Stomach (tissue), 9 donors: ENCODE results near the gene BAIAP2L1. TPM values are rescaled to one million over a fixed set of nuclear protein-coding genes. Genes with fewer than 3 reads are reported as not detected.
A peak's percentile ranks its signal among the peaks of the same experiment; 100 is the strongest.

Source experiments
- DNase-seq, 2 donors: peaks; one replicate each; pipeline versions ENCODE4 v3.0.0 to v3.0.0-alpha.2; 2013 to 2019
- H3K27ac ChIP-seq, 5 donors: fragments of 200-600 bp in 4 of 5; sonication (generic) in 4 of 5; one replicate each; pipeline ENCODE4 v1.5.1; 2013 to 2019; ENCODE audit warnings: mild to moderate bottlenecking in 1 of 5, moderate library complexity in 1 of 5
- H3K27me3 ChIP-seq, 3 donors: fragments of 200-600 bp; sonication (generic); one replicate each; pipeline ENCODE4 v1.5.1; 2017 to 2019; ENCODE audit warnings: mixed run types in 1 of 3
- H3K36me3 ChIP-seq, 4 donors: fragments of 200-600 bp; sonication (generic); 1 replicate in 3 of 4; 2 replicates in 1 of 4; pipeline ENCODE4 v1.5.1; 2016 to 2019
- H3K4me1 ChIP-seq, 4 donors: fragments of 200-600 bp; sonication (generic); one replicate each; pipeline ENCODE4 v1.5.1; 2016 to 2019
- H3K4me3 ChIP-seq, 4 donors: fragments of 200-600 bp; sonication (generic) in 3 of 4; one replicate each; pipeline ENCODE4 v1.5.1; 2016 to 2019; ENCODE audit warnings: mild to moderate bottlenecking in 1 of 4
- H3K9me3 ChIP-seq, 4 donors: fragments of 200-600 bp; sonication (generic); one replicate each; pipeline ENCODE4 v1.5.1; 2016 to 2019
- CTCF ChIP-seq, 7 experiments: fragments of 450-650 bp in 4 of 7; fragments of 200-600 bp in 3 of 7; sonication (generic) in 3 of 7; IDR thresholded peaks; one replicate each; pipeline ENCODE4 v1.5.1; 2016 to 2019; ENCODE audit warnings: antibody characterized with exemption in 7 of 7, control low read depth in 2 of 7, mild to moderate bottlenecking in 1 of 7
- EP300 ChIP-seq: sonication (generic); formaldehyde crosslinking; IDR thresholded peaks from one replicate; pipeline ENCODE4 v1.6.1; 2017; ENCODE audit warnings: antibody characterized with exemption
- POLR2A ChIP-seq, 4 donors: fragments of 450-650 bp; IDR thresholded peaks; one replicate each; pipeline ENCODE4 v1.6.1; 2016; ENCODE audit warnings: antibody characterized with exemption in 4 of 4, control low read depth in 2 of 4, mild to moderate bottlenecking in 1 of 4, moderate library complexity in 1 of 4
- POLR2AphosphoS5 ChIP-seq, 3 donors: sonication (generic); formaldehyde crosslinking; IDR thresholded peaks; one replicate each; pipeline ENCODE4 v1.6.1; 2016; ENCODE audit warnings: antibody characterized with exemption in 3 of 3
- WGBS, 5 donors: extraction: QIAGEN DNeasy Blood & Tissue Kit in 3 of 5; methylation state at CpG; one replicate each; pipeline versions ENCODE4 v1.1.5 to v1.1.7; 2013 to 2018; 5-methylcytosine and 5-hydroxymethylcytosine counted together
- intact Hi-C: fragments of 100-400 bp; cut with DNase I; formaldehyde crosslinking; loops from one replicate; pipeline ENCODE4 v1.15.1; 2023; ENCODE audit warnings: low total_unique reads
- polyA plus RNA-seq, 3 donors: library from polyadenylated mRNA; stranded (reverse); fragments of 200-250 nt; gene quantifications; one replicate each; pipeline ENCODE4 v1.2.3, GENCODE V29; 2013
- total RNA-seq, 5 donors: library from RNA; depleted of rRNA; stranded (reverse); fragments of >200 nt; gene quantifications; one replicate each; pipeline versions ENCODE4 v1.1.0 to v1.2.3, GENCODE V29; 2014 to 2016
- donor health status: healthy with polysubstance abuse.
- donor health status: Bipolar disorder and iron deficiency.
- donor health status: healthy.

Gene BAIAP2L1
- total and polyA plus RNA-seq, 8 donors, result 20.6 to 78.2 (median 50.0) TPM

DNA sequence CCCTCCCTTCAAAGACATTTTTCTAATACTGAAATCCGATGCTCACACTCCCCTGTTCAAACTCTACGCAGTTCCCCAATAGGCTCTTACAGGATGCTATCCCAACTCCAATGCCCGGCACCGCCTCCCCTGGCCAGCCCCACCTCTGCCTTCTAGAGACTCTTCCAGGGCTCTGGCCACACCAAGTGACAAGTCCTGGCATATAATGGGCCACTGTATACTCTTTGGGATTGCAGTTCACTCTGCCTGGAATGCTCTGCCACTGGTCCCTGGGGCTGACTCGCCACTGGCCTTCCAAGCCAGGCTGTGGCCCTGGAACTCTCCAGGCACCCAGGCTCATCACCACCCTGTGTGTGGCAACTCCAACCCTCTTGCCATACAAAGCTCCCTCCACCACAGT lies 122.5 kb downstream of the BAIAP2L1 start:
- WGBS, 5 donors, result 56 to 87% (median 74%) methylated on average over 5 of the region's 5 CpGs
- peak overlapping the region; percentile 45 to 99 (median 97) for H3K27ac ChIP-seq

DNA sequence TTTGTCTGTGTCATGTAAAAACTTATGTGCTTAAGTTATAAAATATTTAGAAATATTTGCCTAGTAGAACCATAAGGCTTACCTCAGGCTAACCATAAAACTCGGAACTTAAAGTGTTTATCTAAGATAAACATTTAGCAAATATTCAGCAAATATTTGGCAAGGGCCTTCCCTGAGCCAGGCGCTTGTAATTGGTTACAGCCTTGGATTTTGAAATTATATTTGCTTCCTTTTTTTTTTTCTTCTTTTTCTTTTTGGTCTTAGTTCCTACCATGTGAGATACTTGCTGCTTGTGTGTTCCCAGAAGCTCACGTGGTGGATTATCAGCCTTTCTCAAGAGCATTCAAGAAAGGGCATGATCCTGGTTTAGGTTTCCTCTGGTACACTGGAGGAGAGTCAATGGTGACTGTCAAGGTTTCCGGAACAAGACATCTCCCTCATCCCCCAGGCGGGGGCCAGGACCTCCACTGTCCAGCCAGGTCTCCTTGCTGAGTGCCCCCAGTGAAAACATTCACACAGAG lies 124.6 kb downstream of the BAIAP2L1 start:
- Histone ChIP-seq H3K27me3 (no peaks in the 10 kb centered on the region), H3K9me3 (no peaks in the 10 kb centered on the region), H3K4me3 (no peak overlapping the region), H3K36me3 (no peaks in the 10 kb centered on the region), H3K4me1 (peaks cover 16 to 70% (median 56%) of the 10 kb centered on the region in 4 donors), H3K27ac (peak overlapping the region; percentile 68 to 99 (median 95))
- intact Hi-C loops, result no loop called here
- peak; percentile 69 to 73 for DNase-seq
- WGBS, 5 donors, result 17 to 37% (median 23%) methylated on average over 5 of the region's 5 CpGs
- TF ChIP-seq POLR2A (IDR thresholded peaks at IDR 0.05) (no peak), POLR2AphosphoS5 (IDR thresholded peaks at IDR 0.05) (peak; percentile 35 to 79 (median 48))

More for the DNA sequence above, 122.5 kb downstream of the BAIAP2L1 start:
- Histone ChIP-seq H3K36me3 (no peaks in the 10 kb centered on the region), H3K9me3 (no peaks in the 10 kb centered on the region), H3K27me3 (no peaks in the 10 kb centered on the region), H3K4me1 (peaks cover 26 to 82% (median 64%) of the 10 kb centered on the region in 4 donors), H3K4me3 (no peak overlapping the region)
- intact Hi-C loops, result no loop called here
- no peak for TF ChIP-seq POLR2A (IDR thresholded peaks at IDR 0.05)
- TF ChIP-seq EP300, result no peak
- TF ChIP-seq CTCF (IDR thresholded peaks at IDR 0.05), result no peak
- no peak for TF ChIP-seq POLR2AphosphoS5 (IDR thresholded peaks at IDR 0.05)
- no peak for DNase-seq

GRCh38 chr7:98267303-98267702 lies 133.6 kb downstream of the BAIAP2L1 start:
- H3K27me3 ChIP-seq, result no peaks in the 10 kb centered on the region
- peaks cover 0 to 11% (median 0%) of the 10 kb centered on the region in 4 donors for H3K36me3 ChIP-seq
- no peak overlapping the region for H3K27ac ChIP-seq
- H3K4me3 ChIP-seq, result no peak overlapping the region
- WGBS, 5 donors, result 78 to 91% (median 89%) methylated on average over 3 of the region's 3 CpGs
- no peak for DNase-seq
- TF ChIP-seq CTCF (IDR thresholded peaks at IDR 0.05) (no peak), EP300 (no peak), POLR2AphosphoS5 (IDR thresholded peaks at IDR 0.05) (no peak), POLR2A (IDR thresholded peaks at IDR 0.05) (no peak)
- no peaks in the 10 kb centered on the region for H3K9me3 ChIP-seq
- H3K4me1 ChIP-seq, result peaks cover 0 to 16% (median 0%) of the 10 kb centered on the region in 4 donors
- intact Hi-C loops, result no loop called here

GRCh38 chr7:98266840-98267239 lies 134.1 kb downstream of the BAIAP2L1 start:
- Histone ChIP-seq H3K4me1 (peaks cover 0 to 16% (median 0%) of the 10 kb centered on the region in 4 donors), H3K27me3 (no peaks in the 10 kb centered on the region), H3K9me3 (no peaks in the 10 kb centered on the region), H3K27ac (no peak overlapping the region), H3K36me3 (peaks cover 0 to 13% (median 2%) of the 10 kb centered on the region in 4 donors), H3K4me3 (no peak overlapping the region)
- WGBS, 5 donors, result 33 to 91% (median 74%) methylated on average over 2 of the region's 2 CpGs
- intact Hi-C loops, result no loop called here
- peak in 4 of 7 experiments; percentile 9 to 44 (median 18) for TF ChIP-seq CTCF (IDR thresholded peaks at IDR 0.05)
- TF ChIP-seq EP300, result no peak
- no peak for TF ChIP-seq POLR2A (IDR thresholded peaks at IDR 0.05)
- no peak for TF ChIP-seq POLR2AphosphoS5 (IDR thresholded peaks at IDR 0.05)
- no peak for DNase-seq

GRCh38 chr7:98265841-98266271 lies 135.0 kb downstream of the BAIAP2L1 start:
- Histone ChIP-seq H3K4me1 (peaks cover 0 to 16% (median 0%) of the 10 kb centered on the region in 4 donors), H3K36me3 (peaks cover 0 to 22% (median 11%) of the 10 kb centered on the region in 4 donors), H3K27ac (no peak overlapping the region), H3K4me3 (no peak overlapping the region), H3K27me3 (no peaks in the 10 kb centered on the region), H3K9me3 (no peaks in the 10 kb centered on the region)
- 80 to 88% (median 84%) methylated on average over 5 of the region's 5 CpGs for WGBS, 5 donors
- no peak for DNase-seq
- intact Hi-C loops, result no loop called here
- TF ChIP-seq CTCF (IDR thresholded peaks at IDR 0.05) (no peak), POLR2AphosphoS5 (IDR thresholded peaks at IDR 0.05) (no peak), EP300 (no peak), POLR2A (IDR thresholded peaks at IDR 0.05) (no peak)
